Endothelial cell (in vitro differentiated cells): ENCODE data around the gene ARHGAP15. TPM values are rescaled to one million over a fixed set of nuclear protein-coding genes. Genes with fewer than 3 reads are reported as not detected.

ENCODE experiments used
- DNase-seq: peaks from one replicate; pipeline ENCODE4 v3.0.0; 2021; ENCODE audit warnings: low spot score
- H3K27ac Mint-ChIP-seq: one replicate; pipeline ENCODE4 v1.8.0; 2021; ENCODE audit warnings: mixed read lengths, inconsistent platforms; ENCODE audit not compliant: unreplicated experiment
- H3K27me3 Mint-ChIP-seq: one replicate; pipeline ENCODE4 v1.8.0; 2021; ENCODE audit warnings: mild to moderate bottlenecking, moderate library complexity, mixed read lengths, inconsistent platforms; ENCODE audit not compliant: unreplicated experiment
- H3K36me3 Mint-ChIP-seq: one replicate; pipeline ENCODE4 v1.8.0; 2021; ENCODE audit warnings: mild to moderate bottlenecking, low read depth, mixed read lengths, inconsistent platforms; ENCODE audit not compliant: unreplicated experiment
- H3K4me1 Mint-ChIP-seq: one replicate; pipeline ENCODE4 v1.8.0; 2021; ENCODE audit warnings: mild to moderate bottlenecking, mixed read lengths, inconsistent platforms; ENCODE audit not compliant: unreplicated experiment
- H3K4me3 Mint-ChIP-seq: one replicate; pipeline ENCODE4 v1.8.0; 2021; ENCODE audit warnings: mild to moderate bottlenecking, mixed read lengths, inconsistent platforms; ENCODE audit not compliant: unreplicated experiment
- H3K9me3 Mint-ChIP-seq: one replicate; pipeline ENCODE4 v1.8.0; 2021; ENCODE audit warnings: mixed read lengths, inconsistent platforms; ENCODE audit not compliant: unreplicated experiment
- CTCF ChIP-seq: fragments of 200-600 bp; sonication (generic); IDR thresholded peaks from one replicate; pipeline ENCODE4 v1.5.0; 2021; ENCODE audit warnings: antibody characterized with exemption; ENCODE audit not compliant: unreplicated experiment
- total RNA-seq: library from RNA; stranded (reverse); fragmentation: NEBNext Ultra II Directional; extraction: Animal tissue kit (Norgen Biotek cat#: 25700); gene quantifications from one replicate; pipeline ENCODE4 v1.2.1, GENCODE V29; 2021; ENCODE audit not compliant: unreplicated experiment

Gene ARHGAP15
- total RNA-seq, 1 donor from 2014 or later: not detected

- Mint-ChIP-seq H3K27ac (no peak overlapping the region), H3K4me3 (no peak overlapping the region), H3K9me3 (no peaks in the 10 kb centered on the region), H3K36me3 (no peaks in the 10 kb centered on the region), H3K27me3 (no peaks in the 10 kb centered on the region), H3K4me1 (no peaks in the 10 kb centered on the region)
- TF ChIP-seq CTCF: no peak
- no peak for DNase-seq
Observed at GRCh38 chr2:143347901-143348414, 218.7 kb downstream of the ARHGAP15 start.

GRCh38 chr2:143354050-143354750, 225.0 kb downstream of the ARHGAP15 start:
- TF ChIP-seq CTCF: no peak
- Mint-ChIP-seq H3K27ac (no peak overlapping the region), H3K27me3 (no peaks in the 10 kb centered on the region), H3K4me1 (no peaks in the 10 kb centered on the region), H3K4me3 (no peak overlapping the region), H3K9me3 (no peaks in the 10 kb centered on the region), H3K36me3 (no peaks in the 10 kb centered on the region)
- no peak for DNase-seq

- no peaks in the 10 kb centered on the region for H3K4me1 Mint-ChIP-seq
- DNase-seq: no peak
- H3K9me3 Mint-ChIP-seq: no peaks in the 10 kb centered on the region
- H3K27me3 Mint-ChIP-seq: no peaks in the 10 kb centered on the region
- H3K27ac Mint-ChIP-seq: no peak overlapping the region
- H3K36me3 Mint-ChIP-seq: no peaks in the 10 kb centered on the region
- no peak overlapping the region for H3K4me3 Mint-ChIP-seq
- TF ChIP-seq CTCF: no peak
Observed at GRCh38 chr2:143355870-143356269, 226.7 kb downstream of the ARHGAP15 start.

- Mint-ChIP-seq H3K36me3 (no peaks in the 10 kb centered on the region), H3K4me1 (no peaks in the 10 kb centered on the region), H3K27me3 (no peaks in the 10 kb centered on the region), H3K9me3 (no peaks in the 10 kb centered on the region), H3K4me3 (no peak overlapping the region), H3K27ac (no peak overlapping the region)
- no peak for TF ChIP-seq CTCF
- no peak for DNase-seq
Observed at GRCh38 chr2:143356336-143356735, 227.1 kb downstream of the ARHGAP15 start.

- DNase-seq: no peak
- H3K27ac Mint-ChIP-seq: no peak overlapping the region
- no peaks in the 10 kb centered on the region for H3K9me3 Mint-ChIP-seq
- no peaks in the 10 kb centered on the region for H3K36me3 Mint-ChIP-seq
- H3K4me1 Mint-ChIP-seq: no peaks in the 10 kb centered on the region
- TF ChIP-seq CTCF: no peak
- H3K27me3 Mint-ChIP-seq: no peaks in the 10 kb centered on the region
- H3K4me3 Mint-ChIP-seq: no peak overlapping the region
Observed at GRCh38 chr2:143356736-143357446, 227.7 kb downstream of the ARHGAP15 start.
